ENCODE measurements around the gene PTGR2.
"Not testable (repeated sequence)": the region's sequence is repeated elsewhere in the genome, so short reads cannot be mapped to it uniquely, and the experiment has no call there.

PTGR2 gene

GRCh38 chr14:73879027-73879426 lies 27.4 kb downstream of the PTGR2 start:
- intact Hi-C loops (cut with DNase I) = no loop called here
- no peak for DNase-seq

GRCh38 chr14:73884438-73885190 lies 33.0 kb downstream of the PTGR2 start:
- intact Hi-C loops (cut with DNase I) = no loop called here
- no peak for DNase-seq

- intact Hi-C loops (cut with DNase I) = no loop called here
- DNase-seq = peak; percentile 75 to 98 (median 89)
Observed at GRCh38 chr14:73886449-73887317, 35.1 kb downstream of the PTGR2 start, which contains the start of gene ZNF410. TSS of gene ZNF410 (plus strand) at chr14:73886859. CDS start at chr14:73892176, 5,317 bp downstream.

GRCh38 chr14:73887318-73887616 lies 35.6 kb downstream of the PTGR2 start:
- intact Hi-C loops (cut with DNase I) = no loop called here
- no peak for DNase-seq

GRCh38 chr14:73887694-73888459 lies 36.2 kb downstream of the PTGR2 start:
- DNase-seq = no peak
- intact Hi-C loops (cut with DNase I) = no loop called here

- DNase-seq = no peak
- intact Hi-C loops (cut with DNase I) = no loop called here
Observed at GRCh38 chr14:73888460-73888725, 36.8 kb downstream of the PTGR2 start.

GRCh38 chr14:73888971-73889370 lies 37.3 kb downstream of the PTGR2 start:
- DNase-seq = no peak
- intact Hi-C loops (cut with DNase I) = no loop called here

- intact Hi-C loops (cut with DNase I) = no loop called here
Observed at GRCh38 chr14:73889376-73889775, 37.7 kb downstream of the PTGR2 start.

GRCh38 chr14:73894180-73894687 lies 42.6 kb downstream of the PTGR2 start:
- intact Hi-C loops (cut with DNase I) = not testable (repeated sequence)

More at GRCh38 chr14:73889376-73889775, 37.7 kb downstream of the PTGR2 start:
- DNase-seq = no peak

GRCh38 chr14:73895939-73896338 lies 44.3 kb downstream of the PTGR2 start:
- no peak for DNase-seq
- intact Hi-C loops (cut with DNase I) = no loop called here

More at GRCh38 chr14:73894180-73894687, 42.6 kb downstream of the PTGR2 start:
- DNase-seq = not testable (repeated sequence)

- DNase-seq = no peak
- intact Hi-C loops (cut with DNase I) = no loop called here
Observed at GRCh38 chr14:73896521-73896920, 44.9 kb downstream of the PTGR2 start.

GRCh38 chr14:73903028-73903427 lies 51.4 kb downstream of the PTGR2 start:
- intact Hi-C loops (cut with DNase I) = no loop called here
- DNase-seq = no peak

GRCh38 chr14:73909681-73910080 lies 58.0 kb downstream of the PTGR2 start:
- intact Hi-C loops (cut with DNase I) = no loop called here
- no peak for DNase-seq

GRCh38 chr14:73913256-73913655 lies 61.6 kb downstream of the PTGR2 start:
- intact Hi-C loops (cut with DNase I) = no loop called here
- no peak for DNase-seq

GRCh38 chr14:73916324-73916723 lies 64.7 kb downstream of the PTGR2 start:
- intact Hi-C loops (cut with DNase I) = no loop called here
- DNase-seq = no peak

- DNase-seq; intact Hi-C loops (cut with DNase I): not testable (repeated sequence)
Observed at GRCh38 chr14:73919457-73919856, 67.8 kb downstream of the PTGR2 start.

GRCh38 chr14:73924337-73924736 lies 72.7 kb downstream of the PTGR2 start:
- DNase-seq = no peak
- intact Hi-C loops (cut with DNase I) = no loop called here

All from posterior cingulate gyrus (tissue), 11 donors.